HG03457 (cell line): ENCODE data around the gene REG1A.

Source experiments
- ATAC-seq: cut with Tn5 transposase; IDR thresholded peaks from one replicate; pipeline ENCODE4 v1.9.1; 2021; ENCODE audit warnings: moderate number of reproducible peaks; ENCODE audit not compliant: unreplicated experiment

The REG1A gene

GRCh38 chr2:79120194-79120713, at the start of gene REG1A:
TSS of gene REG1A (plus strand) at chr2:79120488. CDS start at chr2:79120862, 374 bp downstream.
- no peak for ATAC-seq

GRCh38 chr2:79071078-79071477, 49.2 kb upstream of the REG1A start:
- ATAC-seq: no peak

- ATAC-seq: no peak
These were observed 37.3 kb upstream of the REG1A start for GRCh38 chr2:79082987-79083386.

- ATAC-seq: no peak
These were observed 36.6 kb upstream of the REG1A start for GRCh38 chr2:79083597-79084251.

GRCh38 chr2:79084495-79085135, 35.7 kb upstream of the REG1A start:
- no peak for ATAC-seq

GRCh38 chr2:79085382-79085781, 34.9 kb upstream of the REG1A start:
- no peak for ATAC-seq

GRCh38 chr2:79086255-79086654, 34.0 kb upstream of the REG1A start:
- ATAC-seq: no peak

- no peak for ATAC-seq
These were observed 32.4 kb upstream of the REG1A start, which contains the start of gene REG1B for GRCh38 chr2:79087785-79088364. TSS of gene REG1B (minus strand) at chr2:79087993. CDS start at chr2:79087612, 381 bp downstream.

- ATAC-seq: no peak
These were observed 29.6 kb upstream of the REG1A start for GRCh38 chr2:79090693-79091092.

GRCh38 chr2:79097843-79098242, 22.4 kb upstream of the REG1A start:
- no peak for ATAC-seq

- ATAC-seq: no peak
These were observed 21.1 kb upstream of the REG1A start for GRCh38 chr2:79099140-79099686.

GRCh38 chr2:79100285-79100684, 20.0 kb upstream of the REG1A start:
- no peak for ATAC-seq

- no peak for ATAC-seq
These were observed 19.3 kb upstream of the REG1A start for GRCh38 chr2:79101024-79101423.

- ATAC-seq: no peak
These were observed 17.1 kb upstream of the REG1A start for GRCh38 chr2:79103214-79103613.

- ATAC-seq: no peak
These were observed 15.0 kb upstream of the REG1A start for GRCh38 chr2:79105259-79105658.

- no peak for ATAC-seq
These were observed 8.0 kb upstream of the REG1A start for GRCh38 chr2:79112269-79112668.

- no peak for ATAC-seq
These were observed 5.3 kb upstream of the REG1A start for GRCh38 chr2:79114797-79115494.

GRCh38 chr2:79116997-79117928, 3.0 kb upstream of the REG1A start:
- ATAC-seq: no peak

- ATAC-seq: no peak
These were observed 2.4 kb downstream of the REG1A start for GRCh38 chr2:79122676-79123075.
